Loucy (cell line): ENCODE measurements around the gene NDUFAB1.

Experiments
- H2AFZ ChIP-seq: fragments of 200-600 bp; sonication (generic); 2 replicates; pipeline ENCODE4 v1.6.0; 2016; ENCODE audit warnings: antibody characterized with exemption, mild to moderate bottlenecking, low read length, moderate library complexity
- H3F3A ChIP-seq: fragments of 200-600 bp; 2 replicates; pipeline ENCODE4 v1.6.0; 2016; ENCODE audit warnings: antibody characterized with exemption, low read depth, mild to moderate bottlenecking
- H3K27me3 ChIP-seq: fragments of 200-600 bp; sonication (generic); 2 replicates; pipeline ENCODE4 v1.6.1; 2014; ENCODE audit warnings: low read length, mild to moderate bottlenecking; ENCODE audit not compliant: insufficient read depth, poor library complexity, severe bottlenecking
- H3K36me3 ChIP-seq: fragments of 200-600 bp; sonication (generic); 2 replicates; pipeline ENCODE4 v1.6.1; 2016; ENCODE audit warnings: low read length; ENCODE audit not compliant: insufficient read depth
- H3K4me1 ChIP-seq: fragments of 200-600 bp; sonication (generic); 2 replicates; pipeline ENCODE4 v1.5.1; 2014; ENCODE audit warnings: low read length, mild to moderate bottlenecking; ENCODE audit not compliant: insufficient read depth, poor library complexity, severe bottlenecking
- H3K4me2 ChIP-seq: fragments of 200-600 bp; sonication (generic); 2 replicates; pipeline ENCODE4 v1.6.0; 2014; ENCODE audit warnings: antibody characterized with exemption, low read length, low read depth, mild to moderate bottlenecking; ENCODE audit not compliant: poor library complexity, severe bottlenecking
- H3K4me3 ChIP-seq: fragments of 200-600 bp; sonication (generic); 2 replicates; pipeline ENCODE4 v1.5.1; 2014; ENCODE audit warnings: low read length, mild to moderate bottlenecking, mixed read lengths; ENCODE audit not compliant: poor library complexity, severe bottlenecking
- H3K79me2 ChIP-seq: fragments of 200-600 bp; sonication (generic); 2 replicates; pipeline ENCODE4 v1.6.1; 2014; ENCODE audit warnings: low read length; ENCODE audit not compliant: insufficient read depth
- H3K9ac ChIP-seq: fragments of 200-600 bp; sonication (generic); 2 replicates; pipeline ENCODE4 v1.6.0; 2014; ENCODE audit warnings: mild to moderate bottlenecking, low read depth, low read length, moderate library complexity; ENCODE audit not compliant: poor library complexity, severe bottlenecking
- H3K9me2 ChIP-seq: fragments of 200-600 bp; sonication (generic); replicated peaks from 2 replicates; pipeline ENCODE4 v1.6.1; 2016; ENCODE audit warnings: low read depth, low read length, mixed read lengths
- H3K9me3 ChIP-seq: fragments of 200-600 bp; sonication (generic); 2 replicates; pipeline ENCODE4 v1.6.1; 2014; ENCODE audit warnings: mild to moderate bottlenecking, antibody characterized with exemption, low read length, low read depth; ENCODE audit not compliant: insufficient read depth
- H4K20me1 ChIP-seq: fragments of 200-600 bp; sonication (generic); 2 replicates; pipeline ENCODE4 v1.6.0; 2014; ENCODE audit warnings: antibody characterized with exemption, low read length, mild to moderate bottlenecking; ENCODE audit not compliant: insufficient read depth, poor library complexity, severe bottlenecking
- EZH2phosphoT487 ChIP-seq: fragments of 200-600 bp; IDR thresholded peaks from 2 replicates; pipeline ENCODE4 v1.6.1; 2018; ENCODE audit warnings: antibody characterized with exemption, mild to moderate bottlenecking, moderate library complexity, borderline replicate concordance
- TF ChIP-seq, protein P1 (sequence below): fragments of 200-600 bp; sonication (generic); conservative IDR thresholded peaks from 2 replicates; pipeline ENCODE4 v1.5.1; 2014; ENCODE audit warnings: mild to moderate bottlenecking, antibody characterized with exemption, low read length

Gene NDUFAB1

DNA sequence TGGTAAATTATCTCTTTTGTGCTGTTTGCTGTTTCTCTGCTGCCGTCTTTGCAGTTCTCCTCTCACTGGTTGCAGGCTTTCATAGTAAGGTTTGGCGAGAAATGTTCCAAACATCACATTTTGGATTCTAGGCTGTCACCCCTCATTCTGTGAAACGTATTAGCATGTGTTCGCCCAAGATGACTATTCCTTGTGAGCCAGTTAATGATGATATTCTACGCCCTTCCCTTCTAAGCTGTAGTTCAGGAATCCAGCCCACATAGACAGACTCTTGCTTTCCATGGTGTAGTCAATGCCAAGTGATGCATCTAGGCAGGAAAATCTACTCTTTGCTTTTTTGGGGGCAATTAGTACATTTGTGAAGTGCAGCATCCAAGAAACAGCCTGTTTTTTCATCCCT, 24.2 kb downstream of the NDUFAB1 start:
- no peaks in the 10 kb centered on the region for H3K4me1 ChIP-seq
- no peaks in the 10 kb centered on the region for H3F3A ChIP-seq
- H3K9ac ChIP-seq, result no peak overlapping the region
- peaks cover 41% of the 10 kb centered on the region; the same call in 1 of the 2 replicates for H3K36me3 ChIP-seq
- H3K9me3 ChIP-seq, result no peaks in the 10 kb centered on the region
- no peaks in the 10 kb centered on the region for H4K20me1 ChIP-seq
- H3K9me2 ChIP-seq, result no peaks in the 10 kb centered on the region
- no peak overlapping the region for H2AFZ ChIP-seq
- no peaks in the 10 kb centered on the region for H3K79me2 ChIP-seq
- H3K27me3 ChIP-seq, result no peaks in the 10 kb centered on the region
- no peak overlapping the region for H3K4me3 ChIP-seq
- no peak for TF ChIP-seq EZH2phosphoT487
- TF ChIP-seq, protein P1, sequence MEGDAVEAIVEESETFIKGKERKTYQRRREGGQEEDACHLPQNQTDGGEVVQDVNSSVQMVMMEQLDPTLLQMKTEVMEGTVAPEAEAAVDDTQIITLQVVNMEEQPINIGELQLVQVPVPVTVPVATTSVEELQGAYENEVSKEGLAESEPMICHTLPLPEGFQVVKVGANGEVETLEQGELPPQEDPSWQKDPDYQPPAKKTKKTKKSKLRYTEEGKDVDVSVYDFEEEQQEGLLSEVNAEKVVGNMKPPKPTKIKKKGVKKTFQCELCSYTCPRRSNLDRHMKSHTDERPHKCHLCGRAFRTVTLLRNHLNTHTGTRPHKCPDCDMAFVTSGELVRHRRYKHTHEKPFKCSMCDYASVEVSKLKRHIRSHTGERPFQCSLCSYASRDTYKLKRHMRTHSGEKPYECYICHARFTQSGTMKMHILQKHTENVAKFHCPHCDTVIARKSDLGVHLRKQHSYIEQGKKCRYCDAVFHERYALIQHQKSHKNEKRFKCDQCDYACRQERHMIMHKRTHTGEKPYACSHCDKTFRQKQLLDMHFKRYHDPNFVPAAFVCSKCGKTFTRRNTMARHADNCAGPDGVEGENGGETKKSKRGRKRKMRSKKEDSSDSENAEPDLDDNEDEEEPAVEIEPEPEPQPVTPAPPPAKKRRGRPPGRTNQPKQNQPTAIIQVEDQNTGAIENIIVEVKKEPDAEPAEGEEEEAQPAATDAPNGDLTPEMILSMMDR, result no peak
- H3K4me2 ChIP-seq, result no peak overlapping the region

DNA sequence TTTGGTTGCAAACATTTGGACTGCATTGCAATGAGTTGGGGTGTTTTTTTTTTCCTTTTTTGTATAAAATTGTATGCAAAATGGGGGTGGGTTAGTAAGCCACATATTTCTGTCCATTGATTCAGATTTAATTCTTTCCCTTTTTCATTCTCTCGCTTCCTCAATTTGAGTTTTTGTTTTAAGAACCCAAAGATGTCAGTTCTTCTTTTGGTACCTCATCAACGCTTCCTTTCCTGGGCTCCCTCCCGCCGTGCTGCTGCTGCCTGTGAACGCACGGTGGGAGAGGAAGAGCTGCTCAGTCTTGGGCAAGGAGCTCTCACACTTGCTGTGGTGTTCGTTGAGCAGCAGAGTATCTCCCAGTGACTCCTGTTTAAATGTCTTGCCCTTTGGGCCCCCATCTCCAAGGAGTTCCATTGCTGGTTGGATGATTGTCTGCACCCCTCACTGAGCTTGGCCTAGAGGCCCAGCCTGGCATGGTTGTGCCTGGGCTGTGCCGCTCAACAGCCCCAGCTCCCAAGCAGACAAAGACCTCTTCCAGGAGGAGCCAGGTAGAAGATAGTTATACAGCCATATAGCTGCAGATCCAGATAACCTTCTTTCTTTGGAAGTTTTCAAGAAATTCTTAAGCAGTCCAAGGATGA, 25.0 kb downstream of the NDUFAB1 start:
- Histone ChIP-seq H3K4me1 (no peaks in the 10 kb centered on the region), H3K27me3 (no peaks in the 10 kb centered on the region), H3K9me2 (no peaks in the 10 kb centered on the region), H3K4me2 (no peak overlapping the region), H3K4me3 (no peak overlapping the region), H3K9ac (no peak overlapping the region), H2AFZ (no peak overlapping the region), H4K20me1 (no peaks in the 10 kb centered on the region), H3K79me2 (no peaks in the 10 kb centered on the region), H3K9me3 (no peaks in the 10 kb centered on the region), H3F3A (no peaks in the 10 kb centered on the region), H3K36me3 (peaks cover 46% of the 10 kb centered on the region; the same call in 1 of the 2 replicates)
- no peak for TF ChIP-seq EZH2phosphoT487
- TF ChIP-seq, protein P1, result no peak

DNA sequence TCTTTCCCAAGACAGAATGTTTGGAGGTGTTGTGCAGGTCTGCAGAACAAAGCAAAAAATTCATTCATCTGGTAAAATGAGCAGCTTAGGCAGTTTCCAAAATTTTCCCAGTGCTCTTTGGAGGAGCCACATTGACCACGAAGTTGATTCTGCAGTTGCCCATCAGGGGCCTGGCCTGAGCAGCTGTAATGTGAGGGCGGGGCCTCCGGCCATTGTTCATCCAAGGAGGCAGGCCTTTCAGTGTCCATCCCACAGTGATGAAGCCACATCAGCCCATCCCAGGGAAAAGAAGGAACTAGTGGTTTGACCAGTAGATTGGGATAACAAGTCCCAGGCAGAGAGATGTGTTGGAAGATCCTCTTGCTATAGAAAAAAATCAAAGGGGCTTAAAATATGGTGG, 28.5 kb downstream of the NDUFAB1 start:
- H3K36me3 ChIP-seq, result peaks cover 79% of the 10 kb centered on the region; the same call in 1 of the 2 replicates
- no peak overlapping the region for H3K9ac ChIP-seq
- H3K79me2 ChIP-seq, result no peaks in the 10 kb centered on the region
- H4K20me1 ChIP-seq, result no peaks in the 10 kb centered on the region
- H3K4me2 ChIP-seq, result no peak overlapping the region
- H3K9me2 ChIP-seq, result no peaks in the 10 kb centered on the region
- H3K9me3 ChIP-seq, result no peaks in the 10 kb centered on the region
- no peaks in the 10 kb centered on the region for H3F3A ChIP-seq
- H3K4me3 ChIP-seq, result no peak overlapping the region
- H3K4me1 ChIP-seq, result no peaks in the 10 kb centered on the region
- H2AFZ ChIP-seq, result no peak overlapping the region
- no peaks in the 10 kb centered on the region for H3K27me3 ChIP-seq
- TF ChIP-seq EZH2phosphoT487, result no peak
- TF ChIP-seq, protein P1, result no peak
